Erythroblast (primary cell): ENCODE results near the gene RNF115.

Source experiments
- DNase-seq, 2 experiments: peaks; one replicate each; lab custom pipeline; 2025; lab: John Stamatoyannopoulos, UW
- GATA1 ChIP-seq: IDR thresholded peaks from 2 replicates; pipeline ENCODE4 v1.6.1; 2011; ENCODE audit warnings: low read depth, mild to moderate bottlenecking, control low read depth, low read length, moderate library complexity
- POLR2A ChIP-seq: IDR thresholded peaks from 2 replicates; pipeline ENCODE4 v1.6.1; 2011; ENCODE audit warnings: mild to moderate bottlenecking, low read length

RNF115 gene

GRCh38 chr1:145716641-145717345 is 107.1 kb downstream of the RNF115 start:
- TF ChIP-seq POLR2A (no peak), GATA1 (no peak)
- DNase-seq, result no peak

- TF ChIP-seq POLR2A (no peak), GATA1 (no peak)
- DNase-seq, result no peak
Measured at GRCh38 chr1:145714524-145715111, 109.3 kb downstream of the RNF115 start.

GRCh38 chr1:145711213-145711651 is 112.7 kb downstream of the RNF115 start:
- DNase-seq, result no peak
- TF ChIP-seq GATA1 (no peak), POLR2A (no peak)

- no peak for DNase-seq
- no peak for TF ChIP-seq POLR2A
- no peak for TF ChIP-seq GATA1
Measured at GRCh38 chr1:145710291-145711027, 113.4 kb downstream of the RNF115 start.

GRCh38 chr1:145708063-145708462 is 115.8 kb downstream of the RNF115 start:
- DNase-seq, result no peak
- TF ChIP-seq POLR2A (no peak), GATA1 (no peak)

- no peak for DNase-seq
- TF ChIP-seq POLR2A (no peak), GATA1 (no peak)
Measured at GRCh38 chr1:145707183-145707867, 116.6 kb downstream of the RNF115 start, which contains the start of gene PDZK1. Gene PDZK1 (minus strand): TSS chr1:145707368. CDS start chr1:145688021, 19,347 bp downstream.

GRCh38 chr1:145706086-145706664 is 117.7 kb downstream of the RNF115 start:
- TF ChIP-seq GATA1, result no peak
- TF ChIP-seq POLR2A, result no peak
- no peak for DNase-seq

GRCh38 chr1:145705622-145706021 is 118.3 kb downstream of the RNF115 start:
- no peak for TF ChIP-seq POLR2A
- no peak for TF ChIP-seq GATA1
- DNase-seq, result no peak

- TF ChIP-seq POLR2A, result no peak
- no peak for TF ChIP-seq GATA1
- no peak for DNase-seq
Measured at GRCh38 chr1:145702826-145703225, 121.1 kb downstream of the RNF115 start.

- DNase-seq, result no peak
- TF ChIP-seq GATA1 (no peak), POLR2A (no peak)
Measured at GRCh38 chr1:145702052-145702451, 121.8 kb downstream of the RNF115 start.

GRCh38 chr1:145701306-145701862 is 122.5 kb downstream of the RNF115 start:
- TF ChIP-seq POLR2A, result no peak
- no peak for TF ChIP-seq GATA1
- no peak for DNase-seq

GRCh38 chr1:145696630-145696960 is 127.3 kb downstream of the RNF115 start:
- no peak for DNase-seq
- no peak for TF ChIP-seq GATA1
- TF ChIP-seq POLR2A, result no peak
